IMR-90 (cell line): ENCODE data around the gene HIVEP3.

Source experiments
- CTCF ChIP-seq: conservative IDR thresholded peaks from 2 replicates; pipeline ENCODE4 v1.5.1; 2012; ENCODE audit warnings: mild to moderate bottlenecking, low read depth, low read length, improper control_type of control experiment
- POLR2A ChIP-seq: IDR thresholded peaks from 2 replicates; pipeline ENCODE4 v1.6.1; 2012; ENCODE audit warnings: mild to moderate bottlenecking, low read depth, low read length
- RAD21 ChIP-seq: IDR thresholded peaks from 2 replicates; pipeline ENCODE4 v1.6.1; 2012; ENCODE audit warnings: low read length, improper control_type of control experiment
- SMC3 ChIP-seq: fragments of 150-350 bp; IDR thresholded peaks from 2 replicates; pipeline ENCODE4 v1.6.1; 2016; ENCODE audit warnings: low read depth, mild to moderate bottlenecking, antibody characterized with exemption, low read length, moderate library complexity

GRCh38 chr1:41822866-41823265 lies 95.9 kb downstream of the HIVEP3 start:
- TF ChIP-seq CTCF (no peak), POLR2A (no peak), SMC3 (no peak), RAD21 (no peak)
